T-cell (primary cell): ENCODE measurements around the gene GBF1. TPM values are rescaled to one million over a fixed set of nuclear protein-coding genes. Genes with fewer than 3 reads are reported as not detected.

Source experiments
- ATAC-seq, 4 experiments: fragments of 200-7000 bp in 3 of 4; fragments of 150-1000 bp in 1 of 4; cut with Tn5 transposase; replicated peaks in 1 of 4; 1 replicate in 3 of 4; 2 replicates in 1 of 4; pipeline ENCODE4 v1.10.0; 2021; ENCODE audit warnings: moderate library complexity in 3 of 4, mild to moderate bottlenecking in 2 of 4, moderate number of reproducible peaks in 1 of 4
- CTCF ChIA-PET, 2 donors: fragments of 300-600 bp; sonication (Branson Sonifier 250); formaldehyde crosslinking; loops; one replicate each; lab custom pipeline; 2022; ENCODE audit warnings: antibody characterized with exemption in 2 of 2; lab: Charles Lee
- POLR2A ChIA-PET, 2 donors: fragments of 300-600 bp; sonication (Branson Sonifier 250); formaldehyde crosslinking; loops; one replicate each; lab custom pipeline; 2022; ENCODE audit warnings: antibody characterized with exemption in 2 of 2; lab: Charles Lee
- DNase-seq, 35 experiments: peaks; one replicate each; pipeline versions ENCODE4 v3.0.0 to v3.0.0-alpha.2; 2013 to 2023
- H3K27ac ChIP-seq: one replicate; pipeline ENCODE4 v1.5.1; 2013; ENCODE audit warnings: low read length
- H3K27me3 ChIP-seq, 2 experiments: replicated peaks in 1 of 2; 1 replicate in 1 of 2; 2 replicates in 1 of 2; pipeline versions ENCODE4 v1.6.1 to v1.7.0; 2013; ENCODE audit warnings: low read length in 1 of 2, mixed read lengths in 1 of 2; ENCODE audit not compliant: control insufficient read depth in 2 of 2, insufficient read depth in 2 of 2; ENCODE audit errors: extremely low read depth in 1 of 2
- H3K36me3 ChIP-seq, 2 donors: 1 replicate in 1 of 2; 2 replicates in 1 of 2; pipeline versions ENCODE4 v1.6.1 to v1.7.0; 2013; ENCODE audit warnings: low read length in 1 of 2; ENCODE audit not compliant: control insufficient read depth in 2 of 2, insufficient read depth in 1 of 2; ENCODE audit errors: extremely low read depth in 1 of 2
- H3K4me1 ChIP-seq, 2 experiments: 1 replicate in 1 of 2; 2 replicates in 1 of 2; pipeline versions ENCODE4 v1.6.1 to v1.7.0; 2013; ENCODE audit warnings: low read length in 2 of 2, mixed read lengths in 1 of 2; ENCODE audit not compliant: insufficient read depth in 2 of 2, control insufficient read depth in 1 of 2; ENCODE audit errors: extremely low read depth in 1 of 2
- H3K4me3 ChIP-seq, 2 donors: 1 replicate in 1 of 2; 2 replicates in 1 of 2; pipeline versions ENCODE4 v1.5.1 to v1.7.0; 2013; ENCODE audit warnings: mild to moderate bottlenecking in 2 of 2, low read length in 1 of 2, moderate library complexity in 1 of 2; ENCODE audit not compliant: control insufficient read depth in 1 of 2; ENCODE audit errors: extremely low read depth in 1 of 2
- H3K9me3 ChIP-seq: 2 replicates; pipeline ENCODE4 v1.7.0; 2013
- H3K27ac Mint-ChIP-seq, 2 donors: one replicate each; pipeline ENCODE4 v1.8.0; 2020 to 2021; ENCODE audit warnings: mild to moderate bottlenecking in 2 of 2, mixed read lengths in 2 of 2
- H3K27me3 Mint-ChIP-seq, 2 donors: one replicate each; pipeline ENCODE4 v1.8.0; 2021 to 2022; ENCODE audit warnings: mixed read lengths in 2 of 2
- H3K36me3 Mint-ChIP-seq: one replicate; pipeline ENCODE4 v1.8.0; 2021; ENCODE audit warnings: mixed read lengths
- H3K4me1 Mint-ChIP-seq, 3 donors: one replicate each; pipeline ENCODE4 v1.8.0; 2020 to 2022; ENCODE audit warnings: mixed read lengths in 3 of 3, mild to moderate bottlenecking in 1 of 3
- H3K4me3 Mint-ChIP-seq, 3 donors: one replicate each; pipeline ENCODE4 v1.8.0; 2020 to 2022; ENCODE audit warnings: mild to moderate bottlenecking in 3 of 3, mixed read lengths in 3 of 3, moderate library complexity in 3 of 3
- H3K9me3 Mint-ChIP-seq, 3 donors: one replicate each; pipeline ENCODE4 v1.8.0; 2020 to 2022; ENCODE audit warnings: mixed read lengths in 3 of 3
- WGBS: methylation state at CpG from one replicate; pipeline ENCODE4 v1.1.5; 2013; ENCODE audit warnings: missing lambda C conversion rate; ENCODE audit not compliant: insufficient coverage; 5-methylcytosine and 5-hydroxymethylcytosine counted together
- total RNA-seq, 35 experiments: library from RNA in 6 of 35; stranded (reverse) in 6 of 35; fragments of 120-200 nt in 1 of 35; gene quantifications; one replicate each; pipeline versions ENCODE4 v1.2.1 to v1.2.4 and lab custom pipeline; 2013 to 2026

GBF1 gene
- total RNA-seq, 5 donors from 2014 or later (not counting 1 experiment from before 2014, with no cell fraction given): 37.2 to 41.1 (median 38.7) TPM

DNA sequence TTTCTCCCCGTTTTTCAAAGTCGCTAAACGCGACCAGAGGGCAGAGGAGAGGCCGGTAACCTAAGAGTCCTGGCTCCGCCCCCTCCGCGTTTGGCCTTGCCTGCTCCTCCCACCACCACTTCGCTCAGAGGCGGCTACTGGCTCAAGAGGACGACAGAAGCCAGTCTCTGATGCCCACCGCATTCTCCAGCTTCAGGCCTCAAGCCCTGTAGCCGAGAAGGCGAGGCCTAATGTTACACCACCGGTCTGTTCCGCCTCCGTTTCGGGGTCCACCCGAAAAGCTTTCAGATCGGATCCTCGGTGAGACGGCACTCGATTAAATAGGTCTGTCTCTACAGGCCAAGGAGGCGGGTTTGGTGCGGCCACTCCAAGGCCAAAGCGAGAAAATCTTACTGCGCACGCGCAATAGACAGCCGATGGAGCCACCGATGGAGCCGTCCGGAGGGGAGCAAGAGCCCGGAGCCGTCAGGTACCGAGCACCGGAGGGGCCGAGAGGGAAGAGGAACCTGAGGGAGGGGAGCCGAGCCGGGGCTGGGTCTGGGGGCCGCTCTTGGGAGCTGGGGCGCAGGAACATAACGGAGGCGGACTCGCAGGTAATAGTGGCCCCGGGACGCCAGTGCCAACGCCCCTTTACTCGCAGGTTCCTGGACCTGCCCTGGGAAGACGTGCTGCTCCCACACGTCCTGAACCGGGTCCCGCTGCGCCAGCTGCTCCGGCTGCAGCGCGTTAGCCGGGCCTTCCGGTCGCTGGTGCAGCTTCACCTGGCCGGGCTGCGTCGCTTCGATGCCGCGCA, 175.6 kb downstream of the GBF1 start, which contains the start of gene FBXL15:
Gene FBXL15 (plus strand): TSS at position 123 of the 793 bp plus-strand sequence. CDS start 294 bp downstream, at position 417.
- peak; percentile 72 to 83 (median 78) for ATAC-seq
- Mint-ChIP-seq H3K4me1 (peaks cover 29 to 49% (median 40%) of the 10 kb centered on the region in 3 donors), H3K36me3 (no peaks in the 10 kb centered on the region), H3K27me3 (peaks cover 17 to 26% of the 10 kb centered on the region in 2 donors), H3K4me3 (peak within 1 kb of the TSS; percentile 95 to 98 (median 95)), H3K9me3 (no peaks in the 10 kb centered on the region), H3K27ac (peak within 1 kb of the TSS; percentile 95 to 97)
- 0% methylated on average over 65 of the region's 66 CpGs for WGBS
- POLR2A ChIA-PET: interaction anchor here in 1 of 2 donors (0.5 kb wide), 1 partner anchor 332 kb away, joined by 3 read pairs; no protein-coding TSS in a partner anchor
- peaks cover 22 to 41% of the 10 kb centered on the region in 2 experiments for H3K4me1 ChIP-seq
- peak within 1 kb of the TSS; percentile 63 to 84 for H3K4me3 ChIP-seq
- DNase-seq: peak; percentile 73 to 97 (median 83)
- peak within 1 kb of the TSS; percentile 71 for H3K27ac ChIP-seq
- CTCF ChIA-PET: interaction anchor here in 1 of 2 donors (0.7 to 1.2 kb wide), 5 partner anchors 12 to 293 kb away, joined by 3 to 4 read pairs (median 3); partner anchors contain the start of genes ARL3 and CUEDC2
- peaks cover 8 to 12% of the 10 kb centered on the region in 2 donors for H3K36me3 ChIP-seq
- H3K9me3 ChIP-seq: no peaks in the 10 kb centered on the region
- H3K27me3 ChIP-seq: peaks cover 5 to 34% of the 10 kb centered on the region in 2 experiments

DNA sequence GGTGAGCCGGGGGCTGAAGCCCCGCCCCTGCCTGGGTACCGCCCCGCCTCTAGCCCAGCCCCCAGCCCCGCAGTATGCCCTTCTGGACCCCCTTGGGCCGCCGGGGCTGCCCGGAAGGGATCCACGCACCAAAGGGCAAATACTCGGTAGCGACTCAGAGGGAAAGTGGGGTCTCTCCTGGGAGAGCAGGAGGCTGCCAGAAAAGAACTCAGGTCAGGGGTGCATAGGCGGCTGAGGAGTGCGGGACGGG, 176.1 kb downstream of the GBF1 start:
- Mint-ChIP-seq H3K4me1 (peaks cover 32 to 52% (median 40%) of the 10 kb centered on the region in 3 donors), H3K27ac (peak overlapping the region; percentile 79 to 95), H3K4me3 (peak overlapping the region; percentile 95 to 98 (median 95)), H3K36me3 (no peaks in the 10 kb centered on the region), H3K9me3 (no peaks in the 10 kb centered on the region), H3K27me3 (peaks cover 13 to 21% of the 10 kb centered on the region in 2 donors)
- CTCF ChIA-PET: interaction anchor here (0.7 to 1.2 kb wide), 3 partner anchors 11 to 293 kb away, joined by 3 read pairs; partner anchors contain the start of genes ARL3 (in 1 of the 2) and CUEDC2 (in 1 of the 2)
- H3K27me3 ChIP-seq: peaks cover 5 to 29% of the 10 kb centered on the region in 2 experiments
- WGBS: 0% methylated on average over 14 of the region's 14 CpGs
- peak overlapping the region; percentile 63 to 84 for H3K4me3 ChIP-seq
- DNase-seq (no peak), ATAC-seq (no peak)
- POLR2A ChIA-PET: interaction anchor here in 1 of 2 donors (1.1 to 1.5 kb wide), 2 partner anchors 11 to 26 kb away, joined by 3 to 4 read pairs; partner anchors contain the start of genes CUEDC2 and NFKB2
- no peaks in the 10 kb centered on the region for H3K9me3 ChIP-seq
- H3K27ac ChIP-seq: peak overlapping the region; percentile 71
- H3K36me3 ChIP-seq: peaks cover 8 to 12% of the 10 kb centered on the region in 2 donors
- peaks cover 22 to 41% of the 10 kb centered on the region in 2 experiments for H3K4me1 ChIP-seq

DNA sequence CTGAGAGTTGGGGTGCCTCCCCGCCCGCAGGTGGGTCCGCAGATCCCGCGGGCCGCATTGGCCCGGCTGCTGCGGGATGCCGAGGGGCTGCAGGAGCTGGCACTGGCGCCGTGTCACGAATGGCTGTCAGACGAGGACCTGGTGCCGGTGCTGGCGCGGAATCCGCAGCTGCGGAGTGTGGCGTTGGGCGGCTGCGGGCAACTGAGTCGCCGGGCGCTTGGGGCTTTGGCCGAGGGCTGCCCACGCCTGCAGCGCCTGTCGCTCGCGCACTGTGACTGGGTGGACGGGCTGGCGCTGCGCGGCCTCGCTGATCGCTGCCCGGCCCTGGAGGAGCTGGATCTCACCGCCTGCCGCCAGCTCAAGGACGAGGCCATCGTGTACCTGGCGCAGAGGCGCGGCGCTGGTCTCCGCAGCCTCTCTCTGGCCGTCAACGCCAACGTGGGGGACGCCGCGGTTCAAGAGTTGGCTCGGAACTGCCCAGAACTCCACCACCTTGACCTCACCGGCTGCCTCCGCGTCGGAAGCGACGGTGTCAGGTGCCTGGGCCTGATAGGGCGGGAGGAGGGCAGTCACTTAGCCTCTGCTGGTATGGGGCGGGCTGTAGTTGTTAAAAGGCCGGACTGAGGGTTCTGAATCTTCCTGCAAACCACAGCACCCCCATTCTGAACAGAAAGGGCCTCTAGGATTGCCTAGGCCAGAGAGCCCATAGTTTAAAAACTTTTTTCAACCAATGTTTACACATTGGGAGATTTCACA, 176.6 kb downstream of the GBF1 start:
- Mint-ChIP-seq H3K36me3 (no peaks in the 10 kb centered on the region), H3K27ac (peak overlapping the region; percentile 66 to 95), H3K4me3 (peak overlapping the region; percentile 95 to 98 (median 95)), H3K27me3 (peaks cover 12 to 19% of the 10 kb centered on the region in 2 donors), H3K4me1 (peaks cover 32 to 52% (median 40%) of the 10 kb centered on the region in 3 donors), H3K9me3 (no peaks in the 10 kb centered on the region)
- ChIA-PET POLR2A (interaction anchor here (0.6 to 1.5 kb wide), 3 partner anchors 11 to 54 kb away, joined by 3 to 4 read pairs (median 4); partner anchors contain the start of genes CUEDC2 (in 1 of the 2) and NFKB2 (in 1 of the 2)), CTCF (interaction anchor here (0.6 to 1.2 kb wide), 5 partner anchors 11 to 292 kb away, joined by 3 to 5 read pairs (median 3); partner anchors contain the start of genes ARL3 (in 1 of the 2) and CUEDC2 (in 1 of the 2))
- Histone ChIP-seq H3K27ac (peak overlapping the region; percentile 71), H3K27me3 (peaks cover 5 to 24% of the 10 kb centered on the region in 2 experiments), H3K36me3 (peaks cover 8 to 12% of the 10 kb centered on the region in 2 donors), H3K4me3 (peak overlapping the region; percentile 63 to 84), H3K9me3 (no peaks in the 10 kb centered on the region), H3K4me1 (peaks cover 22 to 41% of the 10 kb centered on the region in 2 experiments)
- peak; percentile 6 to 21 (median 7) for ATAC-seq
- 5% methylated on average over 52 of the region's 62 CpGs for WGBS
- DNase-seq: peak in 1 of 35 experiments; percentile 52

DNA sequence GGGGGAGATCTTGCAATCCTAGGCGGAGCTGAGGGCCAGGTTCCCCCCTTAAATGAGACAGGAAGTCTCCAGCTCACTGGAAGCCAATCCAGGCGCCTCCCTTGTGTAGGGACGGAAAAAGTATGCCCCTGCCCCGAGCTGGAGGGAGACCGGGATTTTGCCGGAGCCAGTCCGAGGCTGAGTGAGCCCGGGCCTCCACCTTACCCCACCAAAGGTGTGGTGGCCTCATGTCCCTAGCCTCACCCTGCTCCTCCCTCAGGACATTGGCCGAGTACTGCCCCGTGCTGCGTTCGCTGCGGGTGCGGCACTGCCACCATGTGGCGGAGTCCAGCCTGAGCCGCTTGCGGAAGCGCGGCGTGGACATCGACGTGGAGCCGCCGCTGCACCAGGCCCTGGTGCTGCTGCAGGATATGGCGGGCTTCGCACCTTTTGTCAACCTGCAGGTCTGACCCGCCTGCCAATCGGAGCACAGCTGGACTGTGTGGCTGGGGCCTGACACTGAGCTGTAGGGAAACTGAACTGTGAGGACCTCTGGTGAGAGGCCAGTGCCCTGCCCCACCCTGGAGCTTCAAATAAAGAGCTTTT, 177.3 kb downstream of the GBF1 start:
- Histone ChIP-seq H3K9me3 (no peaks in the 10 kb centered on the region), H3K4me3 (peak overlapping the region; percentile 63 to 84), H3K4me1 (peaks cover 22 to 41% of the 10 kb centered on the region in 2 experiments), H3K27me3 (peaks cover 5 to 17% of the 10 kb centered on the region in 2 experiments), H3K36me3 (peaks cover 8 to 12% of the 10 kb centered on the region in 2 donors), H3K27ac (peak overlapping the region; percentile 50)
- H3K4me1 Mint-ChIP-seq: peaks cover 32 to 52% (median 40%) of the 10 kb centered on the region in 3 donors
- peak overlapping the region; percentile 61 to 66 for H3K27ac Mint-ChIP-seq
- ATAC-seq (no peak), DNase-seq (peak in 4 of 35 experiments; percentile 45 to 62 (median 53))
- no peaks in the 10 kb centered on the region for H3K9me3 Mint-ChIP-seq
- H3K4me3 Mint-ChIP-seq: peak overlapping the region; percentile 95 to 98 (median 95)
- ChIA-PET CTCF (interaction anchor here (0.6 to 1.6 kb wide), 7 partner anchors 10 to 204 kb away, joined by 3 to 6 read pairs (median 3); partner anchors contain the start of gene CUEDC2 (in 1 of the 2)), POLR2A (interaction anchor here (0.5 to 1.5 kb wide), 6 partner anchors 8 to 364 kb away, joined by 3 to 6 read pairs (median 4); partner anchors contain the start of genes CUEDC2 (in 1 of the 2) and NFKB2 (in 1 of the 2))
- WGBS: 47% methylated on average over 23 of the region's 28 CpGs
- peaks cover 7 to 13% of the 10 kb centered on the region in 2 donors for H3K27me3 Mint-ChIP-seq
- H3K36me3 Mint-ChIP-seq: no peaks in the 10 kb centered on the region

DNA sequence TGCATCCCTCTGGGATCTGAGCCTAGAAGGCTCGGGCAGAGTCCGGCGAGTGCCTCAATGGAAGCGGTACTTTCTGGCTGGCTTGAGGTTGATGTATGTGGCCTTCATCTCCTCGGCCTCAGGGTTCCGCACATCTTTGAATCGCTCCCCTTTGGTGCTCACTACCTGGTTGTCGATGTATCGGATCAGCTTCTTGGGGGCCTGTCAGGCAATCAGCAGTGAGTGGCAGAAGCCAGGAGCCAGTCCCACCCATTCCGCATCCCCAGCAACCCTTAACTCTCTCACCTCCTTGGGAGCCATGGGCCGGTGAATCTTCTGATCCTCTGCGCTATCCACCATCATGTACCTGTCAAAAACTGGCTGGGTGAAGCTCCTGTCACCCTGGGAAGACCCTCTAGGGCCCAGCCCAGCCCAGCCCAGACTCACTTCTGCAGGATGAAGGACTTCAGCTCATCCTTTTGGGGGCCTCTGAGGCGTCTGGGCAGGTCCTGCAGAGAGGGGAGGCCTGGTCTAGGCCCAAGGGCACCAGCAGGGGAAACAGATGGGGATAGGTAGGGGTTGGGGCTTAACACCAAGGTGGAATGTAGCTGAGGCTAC, 178.1 kb downstream of the GBF1 start:
- H3K9me3 ChIP-seq: no peaks in the 10 kb centered on the region
- peaks cover 8 to 12% of the 10 kb centered on the region in 2 donors for H3K36me3 ChIP-seq
- H3K4me3 Mint-ChIP-seq: peak overlapping the region in 2 of 3 donors; percentile 25 to 98
- H3K4me3 ChIP-seq: no peak overlapping the region
- H3K27me3 Mint-ChIP-seq: peaks cover 0 to 5% of the 10 kb centered on the region in 2 donors
- peak overlapping the region in 1 of 2 donors; percentile 61 for H3K27ac Mint-ChIP-seq
- whole genome bisulfite sequencing: 95% methylated on average over 13 of the region's 13 CpGs
- H3K4me1 Mint-ChIP-seq: peaks cover 32 to 47% (median 40%) of the 10 kb centered on the region in 3 donors
- ATAC-seq (no peak), DNase-seq (no peak)
- ChIA-PET POLR2A (interaction anchor here (0.5 to 0.6 kb wide), 2 partner anchors 193 to 365 kb away, joined by 3 to 6 read pairs; no protein-coding TSS in a partner anchor), CTCF (interaction anchor here in 1 of 2 donors (0.9 to 1.6 kb wide), 3 partner anchors 9 to 55 kb away, joined by 3 to 6 read pairs (median 4); partner anchors contain the start of gene CUEDC2)
- H3K36me3 Mint-ChIP-seq: no peaks in the 10 kb centered on the region
- H3K27me3 ChIP-seq: peaks cover under 1 to 8% of the 10 kb centered on the region in 2 experiments
- no peak overlapping the region for H3K27ac ChIP-seq
- peaks cover 21 to 41% of the 10 kb centered on the region in 2 experiments for H3K4me1 ChIP-seq
- H3K9me3 Mint-ChIP-seq: no peaks in the 10 kb centered on the region
